Keratinocyte (primary cell): Measurements from ENCODE around the gene BCAS3. TPM values are rescaled to one million over a fixed set of nuclear protein-coding genes. Genes with fewer than 3 reads are reported as not detected.

Source experiments
- DNase-seq: peaks from one replicate; pipeline ENCODE4 v3.0.0-alpha.2; 2011; ENCODE audit warnings: low read depth, missing footprints, low spot score
- FAIRE-seq: peaks from 2 replicates; lab custom pipeline; 2011; peaks lifted over from hg19 to GRCh38; lab: Jason Lieb, UNC
- H2AFZ ChIP-seq: 2 replicates; pipeline ENCODE4 v1.6.0; 2012; ENCODE audit warnings: low read length, control low read depth, inconsistent platforms; ENCODE audit not compliant: control insufficient read depth
- H3K27ac ChIP-seq: 2 replicates; pipeline ENCODE4 v1.5.1; 2011; ENCODE audit warnings: low read length; ENCODE audit not compliant: control insufficient read depth, insufficient read depth
- H3K27me3 ChIP-seq: 3 replicates; pipeline ENCODE4 v1.6.0; 2011; ENCODE audit warnings: low read length; ENCODE audit not compliant: control insufficient read depth, insufficient read depth; ENCODE audit errors: extremely low read depth
- H3K36me3 ChIP-seq, 2 experiments: 2 replicates in 1 of 2; 3 replicates in 1 of 2; pipeline ENCODE4 v1.5.1; 2011; ENCODE audit warnings: low read length in 2 of 2, mild to moderate bottlenecking in 1 of 2; ENCODE audit not compliant: control insufficient read depth in 2 of 2, insufficient read depth in 2 of 2; ENCODE audit errors: extremely low read depth in 1 of 2
- H3K4me1 ChIP-seq: 3 replicates; pipeline ENCODE4 v1.5.1; 2011; ENCODE audit warnings: low read length; ENCODE audit not compliant: control insufficient read depth, insufficient read depth; ENCODE audit errors: extremely low read depth
- H3K4me2 ChIP-seq: 3 replicates; pipeline ENCODE4 v1.6.0; 2011; ENCODE audit warnings: low read depth, low read length; ENCODE audit not compliant: control insufficient read depth, insufficient read depth; ENCODE audit errors: extremely low read depth
- H3K4me3 ChIP-seq, 3 experiments: fragments of 200-600 bp in 1 of 3; sonication (generic) in 1 of 3; 2 replicates in 2 of 3; 3 replicates in 1 of 3; pipeline ENCODE4 v1.5.1; 2011 to 2016; ENCODE audit warnings: low read length in 3 of 3, mild to moderate bottlenecking in 3 of 3, control low read depth in 2 of 3, inconsistent platforms in 1 of 3, low read depth in 1 of 3, mixed read lengths in 1 of 3, mixed run types in 1 of 3, moderate library complexity in 1 of 3; ENCODE audit not compliant: control insufficient read depth in 2 of 3, insufficient read depth in 2 of 3; ENCODE audit errors: extremely low read depth in 1 of 3
- H3K79me2 ChIP-seq: 2 replicates; pipeline ENCODE4 v1.6.0; 2012; ENCODE audit warnings: low read length; ENCODE audit not compliant: control insufficient read depth, insufficient read depth
- H3K9ac ChIP-seq: 3 replicates; pipeline ENCODE4 v1.6.0; 2011; ENCODE audit warnings: low read length; ENCODE audit not compliant: control insufficient read depth, insufficient read depth; ENCODE audit errors: extremely low read depth
- H3K9me1 ChIP-seq: 3 replicates; pipeline ENCODE4 v1.6.0; 2011; ENCODE audit warnings: low read length; ENCODE audit not compliant: control insufficient read depth, insufficient read depth; ENCODE audit errors: extremely low read depth
- H3K9me3 ChIP-seq: 2 replicates; pipeline ENCODE4 v1.5.1; 2012; ENCODE audit warnings: low read depth, low read length; ENCODE audit not compliant: control insufficient read depth
- H4K20me1 ChIP-seq: 3 replicates; pipeline ENCODE4 v1.6.0; 2011; ENCODE audit warnings: low read length; ENCODE audit not compliant: control insufficient read depth, insufficient read depth; ENCODE audit errors: extremely low read depth
- EZH2 ChIP-seq: IDR thresholded peaks from one replicate; pipeline ENCODE4 v1.6.1; 2012; ENCODE audit warnings: inconsistent platforms, mild to moderate bottlenecking, low read length, moderate library complexity
- dilution Hi-C: fragments of 300-500 bp; cut with MboI; formaldehyde crosslinking; loops from one replicate; pipeline ENCODE4 v1.7.0; 2020; ENCODE audit warnings: low sequenced_read_pairs; ENCODE audit not compliant: extremely low pct_ligation_motif_present
- polyA plus RNA-seq, 5 experiments: library from polyadenylated mRNA; depleted of rRNA in 3 of 5; stranded (reverse) in 3 of 5; stranded (forward) in 1 of 5; unstranded in 1 of 5; fragments of >200 nt; gene quantifications; 1 replicate in 1 of 5; 2 replicates in 3 of 5; 3 replicates in 1 of 5; pipeline versions ENCODE4 v1.2.1 to v1.2.3, GENCODE V29; 2011 to 2012; ENCODE audit warnings: missing spikeins in 2 of 5, low read depth in 1 of 5, low replicate concordance in 1 of 5
- TF ChIP-seq, protein P1 (sequence below), 3 experiments: IDR thresholded peaks in 1 of 3; conservative IDR thresholded peaks in 1 of 3; optimal IDR thresholded peaks in 1 of 3; 2 replicates in 2 of 3; 3 replicates in 1 of 3; pipeline versions ENCODE3 to v1.5.1; 2011; ENCODE audit warnings: low read length in 3 of 3, mild to moderate bottlenecking in 3 of 3, moderate library complexity in 2 of 3, control low read depth in 1 of 3, inconsistent platforms in 1 of 3; ENCODE audit not compliant: insufficient read depth in 2 of 3; ENCODE audit errors: extremely low read depth in 1 of 3

The BCAS3 gene
- polyA plus RNA-seq, 1 donor (not counting 4 experiments of a cell fraction or from before 2014, with no cell fraction given): 11.8 TPM

DNA sequence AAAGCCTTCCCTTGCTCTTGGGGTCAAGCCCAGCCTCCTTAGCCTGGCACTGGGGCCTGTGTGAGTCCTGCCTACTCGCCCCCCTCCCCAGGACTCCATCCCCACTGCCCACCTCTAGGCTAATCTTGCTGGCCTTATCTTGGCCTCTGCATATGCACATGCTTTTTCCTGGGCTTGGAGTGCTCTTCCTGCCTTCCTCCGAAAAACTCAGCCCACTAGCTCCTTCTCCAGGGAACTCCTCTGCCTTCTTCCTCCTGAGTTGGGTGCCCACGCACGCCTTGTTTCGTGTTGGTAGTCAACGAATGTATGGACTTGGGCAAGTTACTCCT is 738.5 kb downstream of the BCAS3 start:
- TF ChIP-seq EZH2: no peak
- TF ChIP-seq, protein P1, sequence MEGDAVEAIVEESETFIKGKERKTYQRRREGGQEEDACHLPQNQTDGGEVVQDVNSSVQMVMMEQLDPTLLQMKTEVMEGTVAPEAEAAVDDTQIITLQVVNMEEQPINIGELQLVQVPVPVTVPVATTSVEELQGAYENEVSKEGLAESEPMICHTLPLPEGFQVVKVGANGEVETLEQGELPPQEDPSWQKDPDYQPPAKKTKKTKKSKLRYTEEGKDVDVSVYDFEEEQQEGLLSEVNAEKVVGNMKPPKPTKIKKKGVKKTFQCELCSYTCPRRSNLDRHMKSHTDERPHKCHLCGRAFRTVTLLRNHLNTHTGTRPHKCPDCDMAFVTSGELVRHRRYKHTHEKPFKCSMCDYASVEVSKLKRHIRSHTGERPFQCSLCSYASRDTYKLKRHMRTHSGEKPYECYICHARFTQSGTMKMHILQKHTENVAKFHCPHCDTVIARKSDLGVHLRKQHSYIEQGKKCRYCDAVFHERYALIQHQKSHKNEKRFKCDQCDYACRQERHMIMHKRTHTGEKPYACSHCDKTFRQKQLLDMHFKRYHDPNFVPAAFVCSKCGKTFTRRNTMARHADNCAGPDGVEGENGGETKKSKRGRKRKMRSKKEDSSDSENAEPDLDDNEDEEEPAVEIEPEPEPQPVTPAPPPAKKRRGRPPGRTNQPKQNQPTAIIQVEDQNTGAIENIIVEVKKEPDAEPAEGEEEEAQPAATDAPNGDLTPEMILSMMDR (optimal IDR thresholded peaks at IDR 0.05 in 1 of 3, IDR thresholded peaks at IDR 0.05 in 1 of 3, conservative IDR thresholded peaks at IDR 0.05 in 1 of 3; ENCODE audit: extremely low read depth in 1 of 3, insufficient read depth in 2 of 3, low read length in 3 of 3): no peak
- Histone ChIP-seq H2AFZ (no peak overlapping the region), H3K4me3 (no peak overlapping the region), H3K27me3 (peaks cover 2% of the 10 kb centered on the region), H3K79me2 (no peaks in the 10 kb centered on the region), H3K9me3 (no peaks in the 10 kb centered on the region), H3K4me1 (no peaks in the 10 kb centered on the region), H3K9ac (no peak overlapping the region), H3K4me2 (no peak overlapping the region), H3K27ac (no peak overlapping the region), H3K36me3 (no peaks in the 10 kb centered on the region), H4K20me1 (no peaks in the 10 kb centered on the region), H3K9me1 (no peaks in the 10 kb centered on the region)
- FAIRE-seq: no peak
- no peak for DNase-seq
- dilution Hi-C loops: no loop called here

DNA sequence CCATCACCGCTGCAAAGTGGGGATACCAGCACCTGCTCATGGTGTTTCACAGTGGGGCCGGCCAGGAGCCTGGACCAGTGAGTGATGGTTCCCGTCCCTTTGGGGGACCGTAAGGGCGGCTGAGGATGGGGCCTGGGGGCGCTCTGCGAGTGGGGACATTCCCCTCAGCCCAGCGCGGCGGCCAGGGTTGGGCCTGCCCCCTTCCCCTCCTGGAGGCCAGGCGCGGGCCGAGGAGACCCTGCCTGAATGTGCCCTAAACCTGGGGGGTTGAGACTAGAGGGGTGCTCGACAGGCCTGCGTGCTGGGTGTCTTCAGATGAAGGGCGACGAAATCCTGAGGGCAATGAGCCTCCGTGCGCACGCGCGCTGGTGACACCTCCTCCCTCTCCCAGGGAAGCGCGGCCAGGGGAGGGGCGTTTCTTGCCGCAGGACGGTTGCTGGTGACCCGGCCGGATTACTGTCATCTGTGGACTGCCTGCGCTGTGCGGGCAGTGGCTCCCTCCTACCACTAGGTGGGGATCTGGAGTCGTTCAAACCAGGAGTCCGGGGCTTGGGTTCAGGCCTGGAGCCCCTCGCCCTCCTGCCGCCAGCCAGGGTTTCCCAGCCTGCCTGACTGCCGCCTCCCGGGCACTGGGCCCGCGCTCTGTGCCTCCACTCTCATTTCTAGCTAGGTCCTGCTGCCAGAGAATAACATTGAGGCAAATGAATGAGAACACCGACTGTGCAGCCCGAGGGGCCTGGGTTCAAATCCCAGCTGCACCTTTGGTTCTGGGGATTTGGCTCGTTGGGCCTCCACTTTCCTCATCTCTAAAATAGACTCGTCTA is 739.1 kb downstream of the BCAS3 start:
- no peak overlapping the region for H3K27ac ChIP-seq
- H4K20me1 ChIP-seq: no peaks in the 10 kb centered on the region
- H2AFZ ChIP-seq: no peak overlapping the region
- FAIRE-seq: no peak
- TF ChIP-seq, protein P1 (optimal IDR thresholded peaks at IDR 0.05 in 1 of 3, IDR thresholded peaks at IDR 0.05 in 1 of 3, conservative IDR thresholded peaks at IDR 0.05 in 1 of 3; ENCODE audit: extremely low read depth in 1 of 3, insufficient read depth in 2 of 3, low read length in 3 of 3): peak; percentile 82 to 97 (median 89)
- TF ChIP-seq EZH2: no peak
- H3K9ac ChIP-seq: no peak overlapping the region
- no peaks in the 10 kb centered on the region for H3K36me3 ChIP-seq
- no peaks in the 10 kb centered on the region for H3K9me1 ChIP-seq
- no peak overlapping the region for H3K4me3 ChIP-seq
- peak overlapping the region; percentile 23 for H3K4me2 ChIP-seq
- H3K79me2 ChIP-seq: no peaks in the 10 kb centered on the region
- H3K9me3 ChIP-seq: no peaks in the 10 kb centered on the region
- no peaks in the 10 kb centered on the region for H3K4me1 ChIP-seq
- H3K27me3 ChIP-seq: no peaks in the 10 kb centered on the region
- DNase-seq: no peak
- dilution Hi-C loops: no loop called here
